AG09319 (cell line): ENCODE data around the gene NEK9.

Experiments used
- DNase-seq: peaks from one replicate; pipeline ENCODE4 v3.0.0-alpha.2; 2010; ENCODE audit warnings: low read depth; ENCODE audit errors: extremely low read depth
- TF ChIP-seq, protein P1 (sequence below): IDR thresholded peaks from 2 replicates; pipeline ENCODE4 v1.5.1; 2011; ENCODE audit warnings: low read depth, mild to moderate bottlenecking, inconsistent platforms, low read length, moderate library complexity

Gene NEK9

DNA sequence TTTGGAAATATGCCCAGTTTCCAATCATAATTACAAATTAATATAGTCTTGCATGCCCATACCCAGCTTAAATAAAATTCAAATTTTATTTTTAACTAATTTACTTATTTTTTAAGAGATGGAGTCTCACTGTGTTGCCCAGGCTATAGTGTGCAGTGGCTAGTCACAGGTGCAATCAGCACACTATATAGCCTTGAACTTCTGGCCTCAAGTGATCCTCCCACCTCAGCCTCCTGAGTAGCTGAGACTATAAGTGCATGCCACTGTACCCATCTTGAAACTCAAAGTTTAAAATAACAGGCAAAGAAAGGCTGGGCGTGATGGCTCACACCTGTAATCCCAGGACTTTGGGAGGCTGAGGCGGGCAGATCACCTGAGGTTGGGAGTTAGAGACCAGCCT is 85.9 kb downstream of the NEK9 start:
- DNase-seq, result no peak
- TF ChIP-seq, protein P1, sequence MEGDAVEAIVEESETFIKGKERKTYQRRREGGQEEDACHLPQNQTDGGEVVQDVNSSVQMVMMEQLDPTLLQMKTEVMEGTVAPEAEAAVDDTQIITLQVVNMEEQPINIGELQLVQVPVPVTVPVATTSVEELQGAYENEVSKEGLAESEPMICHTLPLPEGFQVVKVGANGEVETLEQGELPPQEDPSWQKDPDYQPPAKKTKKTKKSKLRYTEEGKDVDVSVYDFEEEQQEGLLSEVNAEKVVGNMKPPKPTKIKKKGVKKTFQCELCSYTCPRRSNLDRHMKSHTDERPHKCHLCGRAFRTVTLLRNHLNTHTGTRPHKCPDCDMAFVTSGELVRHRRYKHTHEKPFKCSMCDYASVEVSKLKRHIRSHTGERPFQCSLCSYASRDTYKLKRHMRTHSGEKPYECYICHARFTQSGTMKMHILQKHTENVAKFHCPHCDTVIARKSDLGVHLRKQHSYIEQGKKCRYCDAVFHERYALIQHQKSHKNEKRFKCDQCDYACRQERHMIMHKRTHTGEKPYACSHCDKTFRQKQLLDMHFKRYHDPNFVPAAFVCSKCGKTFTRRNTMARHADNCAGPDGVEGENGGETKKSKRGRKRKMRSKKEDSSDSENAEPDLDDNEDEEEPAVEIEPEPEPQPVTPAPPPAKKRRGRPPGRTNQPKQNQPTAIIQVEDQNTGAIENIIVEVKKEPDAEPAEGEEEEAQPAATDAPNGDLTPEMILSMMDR, result no peak

DNA sequence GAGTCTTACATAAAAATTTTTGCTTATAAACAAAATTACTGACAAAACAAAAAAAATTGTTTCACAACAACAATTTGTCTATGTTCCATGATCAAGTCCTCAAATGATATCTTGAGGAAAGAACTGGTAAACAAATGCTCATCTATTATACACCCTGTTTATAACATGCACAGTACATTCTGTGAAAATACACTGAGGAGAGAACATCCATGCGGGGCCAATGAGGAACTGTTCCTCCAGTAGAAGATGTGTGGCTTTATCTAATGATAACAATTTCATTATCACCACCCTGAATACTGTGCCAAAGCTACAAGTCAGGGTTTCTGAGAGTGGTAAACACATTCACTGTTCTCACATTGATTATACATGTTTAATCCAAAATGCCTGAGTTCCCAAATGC is 86.3 kb downstream of the NEK9 start:
- TF ChIP-seq, protein P1, result no peak
- no peak for DNase-seq

DNA sequence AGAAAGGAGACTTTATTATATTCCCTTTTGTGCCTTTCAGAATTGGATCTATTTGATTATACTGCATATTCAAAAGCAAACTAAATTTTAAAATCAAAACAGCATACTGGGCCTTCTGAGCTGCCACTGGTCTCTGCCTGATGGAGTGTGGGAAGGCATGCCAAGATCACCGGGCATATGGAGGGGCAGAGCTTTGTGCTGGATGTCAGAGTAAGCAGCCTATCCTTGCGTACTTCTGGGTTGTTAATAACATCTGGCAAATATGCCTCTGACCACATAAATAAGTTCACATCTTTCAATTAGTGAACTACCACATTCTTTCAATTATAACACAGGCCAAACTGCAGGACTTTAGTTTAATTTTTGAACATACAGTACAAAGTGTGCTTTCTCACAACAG is 93.9 kb downstream of the NEK9 start:
- no peak for DNase-seq
- TF ChIP-seq, protein P1, result no peak

DNA sequence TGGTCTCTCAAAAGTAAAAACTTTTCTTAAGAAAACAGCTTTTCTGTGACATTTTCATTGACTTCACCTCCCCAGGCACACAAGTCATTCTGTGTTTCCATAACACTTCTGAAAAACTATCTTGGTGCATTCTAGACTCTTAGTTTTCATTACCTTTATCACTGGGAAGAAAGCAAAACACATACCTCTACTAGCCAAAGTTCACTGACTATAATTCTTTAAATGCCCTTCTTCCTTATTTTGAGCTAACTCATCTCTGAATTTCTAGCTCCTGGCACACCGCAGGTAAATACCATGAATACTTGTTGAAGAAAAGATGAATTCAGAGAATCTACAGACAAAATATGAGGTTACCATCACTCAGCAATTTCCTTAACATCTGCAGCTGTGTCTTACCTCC is 96.7 kb downstream of the NEK9 start:
- TF ChIP-seq, protein P1, result no peak
- DNase-seq, result no peak
